IPS DF 19.7 (cell line): ENCODE data around the gene PPFIA3.
"Not testable (repeated sequence)": the region's sequence is repeated elsewhere in the genome, so short reads cannot be mapped to it uniquely, and the experiment has no call there.

Source experiments
- DNase-seq: peaks from one replicate; pipeline ENCODE4 v3.0.0-alpha.2; 2013; ENCODE audit warnings: low read depth, low spot score

PPFIA3 gene

DNA sequence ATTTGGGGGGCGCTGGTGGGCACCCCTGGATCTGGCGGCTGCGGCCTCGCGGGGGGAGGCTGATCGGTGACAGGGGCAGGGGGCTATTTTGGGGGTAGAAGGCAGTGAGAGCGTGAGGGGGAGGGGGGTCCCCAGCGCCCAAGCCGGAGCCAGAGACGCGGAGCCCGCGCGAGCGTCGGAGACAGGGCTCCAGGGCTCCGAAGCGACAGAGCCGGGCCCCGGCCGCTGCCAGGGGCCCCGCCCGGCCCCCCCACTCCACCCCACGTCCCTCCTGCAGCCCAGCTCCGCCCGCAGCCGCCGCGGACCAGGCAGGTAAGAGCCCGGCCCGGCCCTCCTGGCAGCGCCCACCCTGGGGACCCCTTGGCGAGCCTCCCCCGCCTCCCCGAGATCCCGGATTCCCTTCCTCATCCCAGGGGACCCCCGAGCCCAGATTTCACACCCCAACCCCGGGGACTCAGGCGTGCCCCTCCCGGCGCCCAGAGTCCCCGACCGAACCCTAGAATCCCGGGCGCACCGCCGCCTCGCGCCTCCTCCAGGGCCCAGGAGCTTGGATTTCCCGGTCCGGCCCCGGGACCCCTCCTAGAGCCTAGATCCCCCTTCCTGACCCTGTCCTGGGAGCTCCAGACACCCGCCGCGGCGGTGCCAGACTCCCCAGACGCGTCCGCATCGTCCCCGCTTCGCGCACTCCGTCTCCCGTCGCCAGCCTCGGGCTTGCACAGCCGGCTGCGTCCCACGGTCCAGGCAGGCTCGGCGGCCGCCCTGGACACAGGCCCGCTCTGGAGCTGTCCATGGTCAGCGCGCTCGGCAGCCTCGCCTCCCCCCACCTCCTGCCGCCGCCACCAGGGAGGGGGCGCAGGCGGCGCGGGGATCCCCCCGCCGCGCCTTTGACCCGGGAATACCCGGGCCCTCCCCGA, at the start of gene PPFIA3:
TSS of gene PPFIA3 (plus strand) at position 134 of the 914 bp plus-strand sequence. CDS start 8,330 bp downstream, outside the sequence.
- DNase-seq: no peak

DNA sequence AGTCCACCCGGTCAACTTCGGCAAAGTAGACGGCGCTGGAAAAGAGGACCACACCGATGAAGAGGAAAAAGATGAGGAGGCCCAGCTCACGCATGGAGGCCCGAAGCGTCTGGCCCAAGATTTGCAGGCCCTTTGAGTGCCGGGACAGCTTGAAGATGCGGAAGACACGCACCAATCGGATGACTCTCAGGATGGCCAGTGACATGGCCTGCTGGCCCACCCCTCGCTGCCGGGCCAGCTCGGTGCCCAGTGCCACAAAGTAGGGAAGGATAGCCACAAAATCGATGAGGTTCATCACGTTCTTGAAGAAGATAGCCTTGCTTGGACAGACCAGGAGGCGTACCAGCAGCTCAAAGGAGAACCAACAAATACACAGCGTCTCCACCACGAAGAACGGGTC, 48.9 kb upstream of the PPFIA3 start:
- DNase-seq: no peak

DNA sequence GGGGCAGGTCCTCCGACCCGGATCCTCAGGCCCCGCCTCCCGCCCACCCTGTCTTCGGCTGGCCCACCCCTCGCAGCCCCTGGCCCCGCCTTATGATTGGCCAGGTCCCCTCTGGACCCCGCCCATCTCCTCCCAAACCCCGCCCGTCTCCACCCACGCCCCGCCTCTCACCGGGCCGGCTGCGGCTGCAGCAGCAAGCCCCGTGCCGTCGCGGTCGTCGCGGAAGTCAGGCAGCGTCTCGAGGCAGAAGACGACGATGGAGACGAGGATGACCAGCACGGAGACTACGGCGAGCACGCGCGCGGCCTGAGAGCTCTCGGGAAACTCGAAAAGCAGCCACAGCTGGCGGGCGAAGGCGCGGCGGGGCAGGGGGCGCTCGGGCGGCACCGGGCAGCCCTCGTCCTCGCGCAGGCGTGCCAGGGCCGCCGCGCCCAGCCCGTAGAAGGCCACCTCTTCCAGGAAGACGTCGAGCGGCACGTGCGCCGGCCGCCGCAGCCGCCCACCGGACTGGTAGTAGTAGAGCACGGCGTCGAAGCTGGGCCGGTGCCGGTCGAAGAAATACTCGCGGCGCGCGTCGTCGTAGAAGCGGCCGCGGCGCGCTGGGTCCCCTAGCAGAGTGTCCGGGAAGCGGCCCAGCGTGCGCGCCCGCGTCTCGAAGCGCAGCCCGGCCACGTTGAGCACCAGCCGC, 47.3 kb upstream of the PPFIA3 start:
- DNase-seq: no peak

DNA sequence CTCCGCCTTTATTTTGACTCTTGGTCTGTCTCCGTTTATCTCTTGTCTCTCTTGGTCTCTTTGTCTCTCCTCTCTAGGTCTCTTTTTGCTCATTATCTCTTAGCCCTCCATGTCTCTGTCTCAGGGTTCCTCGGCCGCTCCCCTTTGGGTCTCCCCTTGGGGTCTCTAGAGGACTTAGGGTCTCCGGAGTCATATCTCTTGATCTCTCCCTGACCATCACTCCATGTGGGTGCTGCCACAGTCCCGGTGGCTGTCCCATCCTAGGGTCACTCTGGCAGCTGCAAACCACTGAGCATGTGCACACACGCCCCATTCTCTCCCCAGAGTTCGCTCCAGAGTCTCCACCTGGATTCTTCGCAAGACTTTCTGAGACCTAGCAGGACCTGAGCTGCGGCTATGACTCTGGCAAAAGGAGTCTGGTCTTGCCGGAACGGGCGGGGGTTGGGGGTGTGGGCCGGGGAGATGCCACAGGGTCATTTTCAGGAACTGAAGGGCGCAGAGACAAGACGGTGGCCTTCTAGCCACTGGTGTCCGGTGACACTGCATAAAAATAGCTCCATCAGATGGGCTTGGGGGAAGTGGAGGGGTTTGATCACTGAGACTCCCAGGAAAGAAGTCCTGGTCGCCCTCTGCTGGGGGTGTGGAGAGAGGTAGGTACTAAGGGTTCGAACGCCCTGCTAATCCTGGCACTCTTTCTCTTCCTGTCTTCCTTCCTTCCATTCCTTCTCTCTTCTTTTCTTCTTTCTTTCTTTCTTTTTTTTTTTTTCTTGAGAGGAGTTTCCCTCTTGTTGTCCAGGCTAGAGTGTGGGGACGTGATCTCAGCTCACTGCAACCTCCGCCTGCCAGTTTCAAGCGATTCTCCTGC, 45.6 kb upstream of the PPFIA3 start:
- DNase-seq: no peak

DNA sequence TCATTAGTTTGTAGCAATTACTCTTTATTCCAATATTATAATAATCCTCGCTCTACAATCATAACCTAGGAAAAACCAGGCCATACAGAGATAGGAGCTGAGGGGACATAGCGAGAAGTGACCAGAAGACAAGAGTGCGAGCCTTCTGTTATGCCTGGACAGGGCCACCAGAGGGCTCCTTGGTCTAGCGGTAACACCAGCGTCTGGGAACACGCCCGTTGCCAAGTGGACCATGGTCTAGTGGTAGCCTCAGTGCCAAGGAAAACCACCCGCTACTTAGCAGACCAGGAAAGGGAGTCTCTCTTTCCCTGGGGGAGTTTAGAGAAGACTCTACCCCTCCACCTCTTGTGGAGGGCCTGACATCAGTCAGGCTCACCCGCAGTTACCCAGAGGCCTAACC, 44.5 kb upstream of the PPFIA3 start:
- not testable (repeated sequence) for DNase-seq

DNA sequence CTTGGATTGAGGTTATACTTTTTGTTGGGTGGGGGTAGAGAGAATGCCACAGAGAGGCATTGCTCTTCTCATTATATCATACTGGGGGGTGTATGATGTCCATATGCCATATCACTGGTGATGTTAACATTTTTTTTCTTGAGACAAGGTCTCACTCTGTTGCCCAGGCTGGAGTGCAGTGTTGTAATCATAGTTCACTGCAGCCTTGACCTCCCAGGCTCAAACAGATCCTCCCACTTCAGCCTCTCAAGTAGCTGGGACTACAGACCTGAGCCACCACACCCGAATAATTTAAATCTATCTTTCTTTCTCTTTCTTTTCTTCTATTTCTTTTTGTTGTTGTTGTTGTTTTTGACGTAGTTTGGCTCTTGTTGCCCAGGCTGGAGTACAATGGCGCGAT, 39.0 kb upstream of the PPFIA3 start:
- DNase-seq: no peak

DNA sequence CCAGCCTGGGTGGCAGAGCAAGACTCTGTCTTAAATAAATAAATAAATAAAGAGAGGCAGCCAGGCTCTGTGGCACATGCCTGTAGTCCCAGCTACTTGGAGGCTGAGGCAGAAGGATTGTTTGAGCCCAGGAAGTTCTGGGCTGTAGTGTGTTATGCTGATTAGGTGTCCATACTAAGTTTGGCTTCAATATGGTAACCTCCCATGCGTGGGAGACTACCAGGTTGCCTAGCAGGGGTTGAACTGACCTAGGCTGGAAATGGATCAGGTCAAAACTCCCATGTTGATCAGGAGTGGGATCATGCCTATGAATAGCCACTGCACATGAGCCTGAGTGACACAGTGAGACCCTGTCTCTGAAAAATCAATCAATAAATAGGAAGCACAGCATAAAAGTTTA, 38.1 kb upstream of the PPFIA3 start:
- DNase-seq: no peak

DNA sequence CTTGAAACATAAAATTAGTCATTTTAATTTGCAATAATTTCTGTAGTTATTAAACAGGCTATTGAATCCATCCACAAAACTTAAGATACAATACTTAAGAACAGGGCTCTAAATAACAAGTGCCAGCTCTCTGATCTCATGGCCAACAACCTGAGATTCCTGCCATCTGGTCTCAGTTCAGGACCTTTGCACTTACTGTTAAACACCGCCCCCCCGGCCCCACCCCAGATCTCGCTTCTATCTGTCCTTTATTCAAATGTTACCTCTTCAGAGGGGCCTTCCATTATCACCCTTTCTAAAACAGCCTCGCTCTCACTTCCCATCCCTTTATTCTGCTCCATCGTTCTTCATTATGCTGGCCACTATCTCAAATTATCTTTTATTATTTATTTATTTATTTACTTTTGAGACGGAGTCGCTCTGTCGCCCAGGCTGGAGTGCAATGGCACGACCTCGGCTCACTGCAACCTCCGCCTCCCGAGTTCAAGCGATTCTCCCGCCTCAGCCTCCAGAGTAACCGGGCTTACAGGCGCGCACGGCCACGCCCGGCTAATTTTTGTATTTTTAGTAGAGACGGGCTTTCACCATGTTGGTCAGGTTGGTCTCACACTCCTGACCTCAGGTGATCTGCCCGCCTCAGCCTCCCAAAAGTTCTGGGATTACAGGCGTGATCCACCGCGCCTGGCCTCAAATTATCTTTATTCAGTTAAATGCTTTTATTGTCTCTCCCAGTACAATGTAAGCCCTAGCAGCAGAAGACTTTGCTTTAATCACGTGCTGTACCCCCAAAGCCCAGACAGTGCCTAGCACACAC, 34.9 kb upstream of the PPFIA3 start:
- no peak for DNase-seq

DNA sequence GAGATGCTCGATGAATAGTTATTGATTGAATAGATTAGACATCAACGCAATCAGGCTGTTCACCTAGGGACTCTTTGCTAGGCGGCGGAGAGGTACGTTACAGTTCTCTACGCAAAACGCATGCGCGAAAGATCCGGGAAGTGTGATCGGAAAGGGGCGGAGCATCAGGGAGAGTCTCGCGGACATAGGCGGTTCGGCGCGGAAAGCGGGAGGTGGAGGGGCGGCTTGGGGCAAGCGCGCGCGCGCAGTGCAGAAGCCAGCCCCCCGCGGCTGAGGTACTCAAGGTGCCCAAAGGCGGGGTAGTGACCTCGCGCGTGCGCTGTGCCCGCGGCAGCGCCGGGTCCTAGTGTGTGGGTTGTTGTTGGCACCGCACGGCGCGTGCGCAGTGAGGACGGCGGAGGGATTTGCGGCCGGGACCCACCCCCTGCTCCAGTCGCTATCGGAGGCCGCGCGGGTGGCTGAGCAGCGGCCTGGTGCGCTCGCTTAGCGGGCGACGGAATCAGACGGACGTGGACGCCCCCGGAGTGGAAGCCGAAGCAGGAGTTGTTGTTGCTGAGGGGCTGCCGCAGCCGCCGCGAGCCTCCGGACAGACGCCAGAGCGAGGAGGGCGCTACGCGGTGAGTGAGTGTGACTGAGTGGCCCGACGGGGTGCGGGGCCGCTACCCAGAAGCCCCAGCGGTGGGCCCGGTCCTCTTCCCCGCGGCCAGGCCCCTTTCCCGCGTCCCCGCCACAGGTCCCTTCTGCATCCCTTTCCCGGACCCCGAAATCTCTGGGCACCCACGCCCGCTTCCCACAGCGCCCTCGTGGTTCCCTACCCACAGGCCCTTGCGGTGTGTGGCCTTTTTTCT, 34.1 kb upstream of the PPFIA3 start, which contains the start of gene SNRNP70:
TSS of gene SNRNP70 (plus strand) at position 432 of the 848 bp plus-strand sequence. CDS start 964 bp downstream, outside the sequence.
- DNase-seq: peak; percentile 92

DNA sequence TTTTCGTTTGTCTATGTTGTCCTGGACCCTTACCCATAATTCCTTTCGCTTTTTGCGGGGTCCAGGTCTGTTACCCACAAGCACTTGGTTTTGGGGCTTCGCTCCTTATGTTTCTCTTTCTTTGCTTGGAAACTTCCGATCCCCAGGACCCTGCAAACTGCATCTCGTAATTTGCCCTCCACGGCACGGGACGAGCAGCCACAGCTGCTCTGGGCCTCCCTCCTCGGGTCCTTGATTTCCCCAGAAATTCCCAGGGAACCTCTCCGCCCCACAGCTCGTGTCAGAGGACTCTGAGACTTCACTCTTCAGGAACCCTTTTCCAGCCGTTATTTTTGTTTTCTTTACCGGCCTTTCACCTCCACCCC, 33.5 kb upstream of the PPFIA3 start:
- no peak for DNase-seq

DNA sequence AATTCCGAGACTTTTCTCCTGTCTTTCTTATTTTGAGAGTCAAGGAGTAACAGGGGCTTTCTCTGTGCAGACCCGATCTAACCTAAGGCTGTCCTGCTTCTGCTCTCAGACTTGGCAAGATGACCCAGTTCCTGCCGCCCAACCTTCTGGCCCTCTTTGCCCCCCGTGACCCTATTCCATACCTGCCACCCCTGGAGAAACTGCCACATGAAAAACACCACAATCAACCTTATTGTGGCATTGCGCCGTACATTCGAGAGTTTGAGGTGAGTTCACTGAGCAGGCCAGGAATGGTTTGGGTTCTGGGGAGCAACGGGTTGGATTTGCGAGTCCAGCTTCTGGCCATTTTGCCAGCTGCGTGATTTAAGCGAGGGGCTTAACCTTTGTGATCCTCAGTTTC, 33.0 kb upstream of the PPFIA3 start:
- DNase-seq: no peak

DNA sequence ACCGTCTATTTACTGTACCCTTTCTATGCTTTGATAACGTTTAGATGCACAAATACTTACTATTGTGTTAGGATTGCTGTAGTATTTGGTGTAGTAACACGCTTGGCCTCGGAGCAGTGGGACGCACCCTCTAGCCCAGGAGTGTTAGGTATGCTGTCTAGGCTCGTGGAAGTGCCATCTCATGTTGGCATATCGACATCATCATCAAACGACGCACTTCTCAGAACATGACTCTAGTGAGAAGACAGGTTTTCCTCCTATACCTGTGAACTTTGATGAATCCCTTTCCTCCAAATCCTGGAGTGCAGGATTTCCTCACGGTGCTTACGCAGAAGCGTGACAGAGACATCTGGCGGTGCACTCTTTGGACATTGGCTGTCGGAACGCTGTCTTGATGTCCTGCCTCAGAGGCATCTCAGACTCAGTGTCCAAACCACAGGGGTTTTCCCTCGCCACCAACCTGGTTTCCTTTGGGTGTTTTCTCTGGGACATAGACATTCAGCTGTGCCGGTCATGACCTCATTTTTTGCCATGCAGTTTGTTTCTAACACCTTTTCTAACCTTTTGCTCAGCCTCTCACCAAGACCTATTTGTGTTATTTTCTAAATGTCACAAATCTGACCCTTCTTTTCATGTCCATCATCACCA, 27.8 kb upstream of the PPFIA3 start:
- no peak for DNase-seq

DNA sequence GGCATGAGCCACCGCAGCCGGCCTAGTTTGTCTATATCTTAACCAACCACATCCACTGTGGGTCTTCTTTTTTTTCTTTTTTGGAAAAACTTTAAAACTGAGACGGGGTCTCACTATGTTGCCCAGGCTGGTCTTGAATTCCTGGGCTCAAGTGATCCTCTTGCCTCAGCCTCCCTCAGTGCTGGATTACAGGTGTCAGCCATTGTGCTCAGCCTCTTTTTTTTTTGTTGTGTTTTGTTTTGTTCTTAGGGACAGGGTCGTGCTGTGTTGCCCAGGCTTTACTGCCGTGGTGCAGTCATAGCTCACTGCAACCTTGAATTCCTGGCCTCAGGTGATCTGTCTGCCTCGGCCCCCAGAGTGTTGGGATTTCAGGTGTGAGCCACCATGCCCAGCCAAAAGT, 26.7 kb upstream of the PPFIA3 start:
- no peak for DNase-seq

DNA sequence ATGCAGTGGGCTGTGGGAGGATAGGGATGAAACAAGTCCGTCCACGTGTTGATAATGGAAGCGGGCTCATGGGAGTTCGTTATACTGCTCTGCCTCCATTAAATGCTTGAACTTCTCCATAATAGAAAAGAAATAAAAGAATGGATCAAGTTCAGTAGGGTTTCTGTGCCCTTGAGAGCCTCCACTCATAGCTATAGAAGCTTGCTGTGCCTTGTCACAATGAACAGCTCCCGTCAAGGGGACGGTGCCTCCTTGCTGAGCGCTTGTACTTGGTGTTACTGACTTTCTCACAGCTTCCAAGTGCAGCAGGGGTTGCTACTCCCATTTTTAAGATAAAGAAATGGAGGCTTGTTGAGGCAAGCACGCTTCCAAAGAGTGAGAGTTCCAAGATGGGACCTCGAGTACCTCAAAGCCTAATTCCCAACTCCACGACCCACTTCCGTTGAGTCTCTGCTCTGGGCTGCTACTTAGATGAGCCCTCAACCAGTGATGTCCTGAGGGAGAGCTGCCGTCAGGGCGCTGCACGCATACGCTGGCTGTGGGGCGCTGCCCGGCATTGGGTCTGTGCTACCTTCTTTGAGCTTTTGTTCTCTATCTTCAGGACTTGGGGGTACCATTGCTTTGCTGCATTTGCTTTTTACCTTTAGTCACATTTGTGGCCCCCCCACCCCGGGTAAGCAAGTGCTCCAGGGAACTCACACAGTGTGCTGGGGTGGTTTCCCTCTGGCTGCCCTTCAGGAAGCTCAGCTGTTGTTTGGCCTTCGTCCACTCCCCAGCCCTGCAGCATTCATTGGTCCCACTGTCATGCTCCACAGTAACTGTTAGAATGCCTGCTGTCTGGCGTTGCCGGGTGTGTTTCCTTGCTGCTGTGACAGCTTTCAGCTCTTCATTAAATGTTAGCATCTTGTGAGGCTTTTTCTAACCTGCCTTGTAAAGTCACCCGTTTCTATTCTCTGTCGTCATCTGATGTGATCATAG, 24.6 kb upstream of the PPFIA3 start:
- no peak for DNase-seq

DNA sequence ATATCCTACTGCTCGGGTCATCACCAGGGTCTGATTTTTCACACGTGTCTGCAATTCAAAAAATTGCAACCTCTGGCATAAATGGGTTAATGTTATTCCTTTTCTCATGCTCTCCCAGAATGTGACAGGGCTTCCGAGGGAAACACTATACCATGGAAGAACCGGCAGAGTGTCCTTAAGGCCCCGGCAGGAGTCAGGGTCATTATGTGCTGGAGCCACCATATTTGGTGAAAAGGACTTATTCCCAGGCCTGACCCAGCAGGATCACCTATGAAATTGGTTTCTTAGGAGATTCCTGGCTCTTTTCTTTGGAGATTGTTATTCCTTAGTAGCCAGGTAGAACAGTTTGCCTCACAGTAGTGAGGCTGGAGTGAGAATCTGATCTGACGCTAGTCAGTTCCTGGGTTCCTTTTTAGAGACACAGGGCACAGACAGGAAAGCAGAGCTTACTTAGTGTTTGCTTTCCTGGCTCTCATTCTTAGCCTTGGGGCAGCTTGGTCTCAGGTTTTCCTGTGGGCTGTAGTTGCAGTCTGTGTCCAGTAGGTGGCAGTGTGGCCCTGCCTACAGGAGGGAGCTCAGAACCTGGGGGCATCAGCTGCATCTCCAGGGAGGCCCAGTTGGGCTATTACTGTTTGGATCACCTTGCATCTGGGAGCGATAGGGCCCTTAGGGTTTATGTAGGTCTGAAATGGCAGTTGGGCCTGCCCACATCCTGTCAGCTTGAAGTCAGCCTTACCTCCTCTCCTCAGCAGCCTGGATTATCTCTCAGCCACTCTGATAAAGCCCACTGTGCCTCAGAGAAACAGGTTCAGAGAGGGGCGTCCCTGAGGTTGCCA, 21.7 kb upstream of the PPFIA3 start:
- no peak for DNase-seq

DNA sequence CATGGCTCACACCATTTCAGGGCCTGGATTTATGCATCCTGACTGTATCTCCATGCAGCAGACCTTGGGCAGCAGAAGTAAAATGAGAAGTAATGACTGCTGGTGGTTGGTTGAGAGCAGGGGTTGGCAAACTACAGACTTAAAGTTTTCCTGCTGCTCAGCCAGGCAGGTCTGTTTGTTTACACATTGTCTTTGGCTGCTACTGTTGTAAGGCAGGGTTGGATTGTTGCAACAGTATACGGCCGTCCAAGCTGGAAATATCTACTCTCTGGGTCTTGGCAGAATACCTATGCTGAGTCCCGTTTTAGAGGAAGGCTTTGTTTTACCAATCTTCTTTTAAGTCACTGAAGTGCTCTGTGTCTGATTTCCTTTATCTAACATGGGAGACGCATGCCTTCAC, 20.5 kb upstream of the PPFIA3 start:
- no peak for DNase-seq

DNA sequence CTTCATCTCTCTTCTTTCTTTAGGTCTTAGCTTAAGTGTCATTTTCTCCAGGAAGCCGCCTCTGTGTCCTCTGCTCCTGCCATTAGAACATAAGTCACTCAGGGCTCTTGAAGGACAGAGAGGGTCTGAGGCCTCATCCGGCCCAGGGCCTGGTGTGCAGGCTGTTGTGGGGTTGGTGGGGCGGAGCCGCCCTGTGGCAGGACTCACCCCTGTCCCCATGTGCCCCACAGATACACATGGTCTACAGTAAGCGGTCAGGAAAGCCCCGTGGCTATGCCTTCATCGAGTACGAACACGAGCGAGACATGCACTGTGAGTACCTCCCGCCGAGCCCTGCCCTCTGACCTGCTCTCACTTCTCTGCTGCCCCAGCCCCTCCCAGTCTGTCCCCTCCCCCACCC, 18.2 kb upstream of the PPFIA3 start:
- DNase-seq: no peak

DNA sequence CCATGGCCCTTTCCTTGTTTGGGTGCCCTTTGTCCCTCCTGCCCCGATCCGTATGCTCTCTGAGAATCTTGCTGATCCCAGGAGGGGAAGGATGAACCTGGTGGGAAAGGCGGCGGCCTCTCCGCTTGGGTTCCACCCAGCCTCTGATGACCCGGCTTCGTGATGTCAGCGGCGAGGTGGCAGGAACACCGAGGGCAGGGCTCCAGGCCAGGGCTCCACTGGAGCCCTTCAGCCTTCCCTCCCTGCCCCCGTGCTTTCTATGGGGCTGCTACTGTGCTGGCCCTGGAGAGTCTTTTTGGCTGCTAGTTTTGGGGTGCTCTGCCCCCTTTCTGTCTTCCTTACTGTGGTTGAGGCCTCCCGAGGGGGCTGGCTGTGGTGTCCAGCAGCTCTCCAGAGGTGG, 17.0 kb upstream of the PPFIA3 start:
- no peak for DNase-seq
